Osteocyte (in vitro differentiated cells): ENCODE results near the gene ESRP2. TPM values are rescaled to one million over a fixed set of nuclear protein-coding genes. Genes with fewer than 3 reads are reported as not detected.
A peak's percentile ranks its signal among the peaks of the same experiment; 100 is the strongest.

Source experiments
- DNase-seq: peaks from one replicate; pipeline ENCODE4 v3.0.0; 2021; ENCODE audit warnings: mixed read lengths; ENCODE audit not compliant: unreplicated experiment; ENCODE audit errors: extremely low spot score
- H3K27ac Mint-ChIP-seq: one replicate; pipeline ENCODE4 v1.8.0; 2021; ENCODE audit warnings: mild to moderate bottlenecking, mixed read lengths; ENCODE audit not compliant: unreplicated experiment
- H3K27me3 Mint-ChIP-seq: one replicate; pipeline ENCODE4 v1.8.0; 2021; ENCODE audit warnings: mixed read lengths; ENCODE audit not compliant: unreplicated experiment
- H3K36me3 Mint-ChIP-seq: one replicate; pipeline ENCODE4 v1.8.0; 2021; ENCODE audit warnings: mixed read lengths; ENCODE audit not compliant: unreplicated experiment
- H3K4me1 Mint-ChIP-seq: one replicate; pipeline ENCODE4 v1.8.0; 2021; ENCODE audit warnings: mixed read lengths; ENCODE audit not compliant: unreplicated experiment
- H3K4me3 Mint-ChIP-seq: one replicate; pipeline ENCODE4 v1.8.0; 2021; ENCODE audit warnings: mild to moderate bottlenecking, moderate library complexity, mixed read lengths; ENCODE audit not compliant: unreplicated experiment
- H3K9me3 Mint-ChIP-seq: one replicate; pipeline ENCODE4 v1.8.0; 2021; ENCODE audit warnings: mixed read lengths; ENCODE audit not compliant: unreplicated experiment
- total RNA-seq: library from RNA; stranded (reverse); gene quantifications from 2 replicates; pipeline ENCODE4 v1.2.1, GENCODE V29; 2021
- TF ChIP-seq, protein P1 (sequence below): fragments of 200-600 bp; sonication (generic); IDR thresholded peaks from 2 replicates; pipeline ENCODE4 v1.5.0; 2021; ENCODE audit warnings: antibody characterized with exemption, mild to moderate bottlenecking, moderate library complexity

Gene ESRP2
- total RNA-seq, 1 donor from 2014 or later: 0.24 TPM

DNA sequence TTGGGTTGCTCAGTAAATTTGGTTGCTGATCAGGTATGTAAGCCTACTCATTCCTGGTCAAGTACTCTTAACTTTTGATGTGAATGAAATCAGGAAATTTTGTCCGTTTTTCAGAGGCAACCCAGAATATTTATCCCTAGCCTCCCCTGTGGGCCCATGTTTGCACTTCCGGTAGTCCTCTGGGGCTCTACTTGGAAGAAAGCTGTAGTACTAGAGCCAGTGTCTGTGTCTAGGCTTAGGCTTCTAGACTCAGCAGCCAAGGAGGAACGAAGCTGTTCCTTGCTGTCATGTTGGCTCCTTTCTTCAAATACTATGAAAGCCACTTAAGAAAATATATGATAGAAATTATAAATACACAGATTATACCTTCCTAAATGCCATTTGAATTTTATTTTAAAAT is 21.2 kb downstream of the ESRP2 start:
- TF ChIP-seq, protein P1, sequence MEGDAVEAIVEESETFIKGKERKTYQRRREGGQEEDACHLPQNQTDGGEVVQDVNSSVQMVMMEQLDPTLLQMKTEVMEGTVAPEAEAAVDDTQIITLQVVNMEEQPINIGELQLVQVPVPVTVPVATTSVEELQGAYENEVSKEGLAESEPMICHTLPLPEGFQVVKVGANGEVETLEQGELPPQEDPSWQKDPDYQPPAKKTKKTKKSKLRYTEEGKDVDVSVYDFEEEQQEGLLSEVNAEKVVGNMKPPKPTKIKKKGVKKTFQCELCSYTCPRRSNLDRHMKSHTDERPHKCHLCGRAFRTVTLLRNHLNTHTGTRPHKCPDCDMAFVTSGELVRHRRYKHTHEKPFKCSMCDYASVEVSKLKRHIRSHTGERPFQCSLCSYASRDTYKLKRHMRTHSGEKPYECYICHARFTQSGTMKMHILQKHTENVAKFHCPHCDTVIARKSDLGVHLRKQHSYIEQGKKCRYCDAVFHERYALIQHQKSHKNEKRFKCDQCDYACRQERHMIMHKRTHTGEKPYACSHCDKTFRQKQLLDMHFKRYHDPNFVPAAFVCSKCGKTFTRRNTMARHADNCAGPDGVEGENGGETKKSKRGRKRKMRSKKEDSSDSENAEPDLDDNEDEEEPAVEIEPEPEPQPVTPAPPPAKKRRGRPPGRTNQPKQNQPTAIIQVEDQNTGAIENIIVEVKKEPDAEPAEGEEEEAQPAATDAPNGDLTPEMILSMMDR: no peak
- peak; percentile 19 for DNase-seq
- Mint-ChIP-seq H3K9me3 (no peaks in the 10 kb centered on the region), H3K36me3 (peaks cover 5% of the 10 kb centered on the region), H3K4me1 (no peaks in the 10 kb centered on the region), H3K4me3 (no peak overlapping the region), H3K27me3 (no peaks in the 10 kb centered on the region), H3K27ac (no peak overlapping the region)

- Mint-ChIP-seq H3K27me3 (no peaks in the 10 kb centered on the region), H3K27ac (no peak overlapping the region), H3K36me3 (no peaks in the 10 kb centered on the region), H3K4me3 (no peak overlapping the region), H3K4me1 (peaks cover 4% of the 10 kb centered on the region), H3K9me3 (no peaks in the 10 kb centered on the region)
- TF ChIP-seq, protein P1: no peak
- no peak for DNase-seq
These were observed 29.7 kb downstream of the ESRP2 start for GRCh38 chr16:68206245-68206644.

DNA sequence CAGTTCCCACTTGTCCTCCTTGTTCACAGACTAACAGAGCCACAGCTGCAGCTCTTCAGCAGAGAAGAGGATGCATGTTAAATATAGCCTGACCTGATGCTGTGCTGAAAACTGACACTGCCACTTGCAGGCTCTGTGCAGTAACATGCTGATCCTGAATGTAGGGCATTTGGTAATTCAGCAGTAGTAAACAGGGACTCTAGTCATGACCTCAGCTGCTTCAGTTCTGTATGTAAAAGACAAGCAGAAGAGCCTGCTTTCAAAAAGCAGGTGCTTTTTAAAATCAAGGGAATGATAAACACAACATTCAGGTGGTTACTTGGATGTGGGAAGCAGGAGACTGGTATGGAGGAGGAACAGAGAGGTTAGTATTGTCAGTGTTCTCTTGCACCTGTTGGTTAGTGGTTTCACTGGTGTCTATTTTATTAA is 33.8 kb downstream of the ESRP2 start:
- Mint-ChIP-seq H3K9me3 (no peaks in the 10 kb centered on the region), H3K36me3 (no peaks in the 10 kb centered on the region), H3K27ac (no peak overlapping the region), H3K4me1 (peaks cover 19% of the 10 kb centered on the region), H3K27me3 (no peaks in the 10 kb centered on the region), H3K4me3 (no peak overlapping the region)
- TF ChIP-seq, protein P1: no peak
- DNase-seq: no peak

GRCh38 chr16:68200088-68200783 is 35.7 kb downstream of the ESRP2 start:
- peaks cover 19% of the 10 kb centered on the region for H3K4me1 Mint-ChIP-seq
- no peak overlapping the region for H3K4me3 Mint-ChIP-seq
- H3K9me3 Mint-ChIP-seq: no peaks in the 10 kb centered on the region
- no peak for DNase-seq
- no peaks in the 10 kb centered on the region for H3K36me3 Mint-ChIP-seq
- peak overlapping the region; percentile 72 for H3K27ac Mint-ChIP-seq
- H3K27me3 Mint-ChIP-seq: no peaks in the 10 kb centered on the region
- TF ChIP-seq, protein P1: no peak

DNA sequence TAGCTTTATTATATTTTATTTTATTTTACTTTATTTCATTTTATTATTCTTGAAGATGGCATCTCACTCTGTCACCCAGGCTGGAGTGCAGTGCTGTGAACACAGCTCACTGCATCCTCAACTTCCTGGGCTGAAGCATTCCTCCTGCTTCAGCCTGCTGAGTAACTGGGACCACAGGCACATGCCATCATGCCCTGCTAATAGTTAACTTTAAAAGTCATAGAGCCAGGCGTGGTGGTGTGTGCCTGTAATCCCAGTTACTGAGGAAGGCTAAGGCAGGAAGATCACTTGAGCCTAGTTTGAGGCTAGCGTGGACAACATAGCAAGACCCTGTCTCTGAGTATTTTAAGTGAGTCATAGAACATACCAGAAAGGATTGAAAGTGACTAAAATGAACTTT is 38.7 kb downstream of the ESRP2 start:
- Mint-ChIP-seq H3K36me3 (peaks cover 5% of the 10 kb centered on the region), H3K9me3 (no peaks in the 10 kb centered on the region), H3K27me3 (no peaks in the 10 kb centered on the region), H3K4me1 (peaks cover 19% of the 10 kb centered on the region), H3K27ac (no peak overlapping the region), H3K4me3 (no peak overlapping the region)
- TF ChIP-seq, protein P1: no peak
- DNase-seq: no peak
